C4-2B (cell line): Measurements from ENCODE around the gene SNCAIP.

Experiments
- CTCF ChIP-seq: fragments of 450-650 bp; conservative IDR thresholded peaks from 2 replicates; pipeline ENCODE4 v1.5.1; 2017; ENCODE audit warnings: mild to moderate bottlenecking
- ZFX ChIP-seq: fragments of 450-650 bp; IDR thresholded peaks from 2 replicates; pipeline ENCODE4 v1.6.1; 2017

GRCh38 chr5:122420091-122420490, 108.1 kb downstream of the SNCAIP start:
- TF ChIP-seq CTCF, result no peak
- TF ChIP-seq ZFX, result no peak
